HEK293T (cell line): Measurements from ENCODE around the gene FAM3A.

Experiments
- CTCF ChIA-PET: fragments of 350-600 bp; formaldehyde crosslinking; extraction: SDS; loops from one replicate; lab custom pipeline; 2021; ENCODE audit warnings: antibody characterized with exemption, inconsistent platforms; lab: Yijun Ruan, JAX
- POLR2A ChIA-PET: fragments of 350-600 bp; formaldehyde crosslinking; extraction: SDS; loops from one replicate; lab custom pipeline; 2020; ENCODE audit warnings: antibody characterized with exemption, inconsistent platforms; lab: Yijun Ruan, JAX
- DNase-seq: peaks from one replicate; pipeline ENCODE4 v3.0.0; 2012; ENCODE audit warnings: mixed read lengths; ENCODE audit errors: extremely low spot score
- ARNT ChIP-seq: fragments of 450-650 bp; IDR thresholded peaks from 2 replicates; pipeline ENCODE4 v1.6.1; 2017; ENCODE audit warnings: mild to moderate bottlenecking
- BHLHE40 ChIP-seq: fragments of 450-650 bp; IDR thresholded peaks from 2 replicates; pipeline ENCODE4 v1.6.1; 2016; ENCODE audit warnings: mild to moderate bottlenecking, moderate library complexity, borderline replicate concordance
- CTBP1 ChIP-seq: fragments of 450-650 bp; IDR thresholded peaks from 2 replicates; pipeline ENCODE4 v1.6.1; 2016; ENCODE audit warnings: borderline replicate concordance
- ELF4 ChIP-seq: fragments of 450-650 bp; IDR thresholded peaks from 2 replicates; pipeline ENCODE4 v1.6.1; 2017; ENCODE audit warnings: antibody characterized with exemption
- FOXA1 ChIP-seq: fragments of 450-650 bp; IDR thresholded peaks from 2 replicates; pipeline ENCODE4 v1.6.1; 2016; ENCODE audit warnings: mild to moderate bottlenecking
- FOXK2 ChIP-seq: fragments of 450-650 bp; IDR thresholded peaks from 2 replicates; pipeline ENCODE4 v1.6.1; 2016; ENCODE audit warnings: mild to moderate bottlenecking
- FOXM1 ChIP-seq: fragments of 450-650 bp; IDR thresholded peaks from 2 replicates; pipeline ENCODE4 v1.6.1; 2017; ENCODE audit warnings: mild to moderate bottlenecking, borderline replicate concordance
- HDGF ChIP-seq: fragments of 450-650 bp; IDR thresholded peaks from 2 replicates; pipeline ENCODE4 v1.6.1; 2017; ENCODE audit warnings: antibody characterized with exemption, borderline replicate concordance
- L3MBTL2 ChIP-seq: fragments of 450-650 bp; conservative IDR thresholded peaks from 2 replicates; pipeline ENCODE4 v1.6.1; 2016; ENCODE audit warnings: mild to moderate bottlenecking
- LEF1 ChIP-seq: fragments of 450-650 bp; IDR thresholded peaks from 2 replicates; pipeline ENCODE4 v1.6.1; 2017; ENCODE audit warnings: mild to moderate bottlenecking, borderline replicate concordance
- NFRKB ChIP-seq: fragments of 450-650 bp; IDR thresholded peaks from 2 replicates; pipeline ENCODE4 v1.6.1; 2016; ENCODE audit warnings: mild to moderate bottlenecking, moderate library complexity
- PKNOX1 ChIP-seq: fragments of 450-650 bp; IDR thresholded peaks from 2 replicates; pipeline ENCODE4 v1.6.1; 2016
- SP1 ChIP-seq: fragments of 450-650 bp; IDR thresholded peaks from 2 replicates; pipeline ENCODE4 v1.6.1; 2017
- SUZ12 ChIP-seq: fragments of 450-650 bp; IDR thresholded peaks from 2 replicates; pipeline ENCODE4 v1.6.1; 2016; ENCODE audit warnings: mild to moderate bottlenecking
- TARDBP ChIP-seq: fragments of 450-650 bp; IDR thresholded peaks from 2 replicates; pipeline ENCODE4 v1.6.1; 2016
- ZNF384 ChIP-seq: fragments of 450-650 bp; IDR thresholded peaks from 2 replicates; pipeline ENCODE4 v1.6.1; 2016

The FAM3A gene

GRCh38 chrX:154495472-154495922 lies 20.5 kb downstream of the FAM3A start:
- CTCF ChIA-PET, result no interaction called here
- no peak for DNase-seq
- TF ChIP-seq TARDBP (no peak), FOXK2 (no peak), SP1 (no peak), FOXM1 (no peak), ARNT (no peak), ELF4 (no peak), L3MBTL2 (no peak), CTBP1 (no peak), SUZ12 (no peak), NFRKB (no peak), ZNF384 (no peak), PKNOX1 (no peak), FOXA1 (no peak), LEF1 (no peak), HDGF (no peak), BHLHE40 (no peak)
- POLR2A ChIA-PET, result no interaction called here

- no peak for DNase-seq
- ChIA-PET POLR2A (no interaction called here), CTCF (no interaction called here)
- TF ChIP-seq ELF4, result no peak
- TF ChIP-seq ARNT, result no peak
- TF ChIP-seq SUZ12, result no peak
- no peak for TF ChIP-seq BHLHE40
- TF ChIP-seq SP1, result no peak
- no peak for TF ChIP-seq FOXA1
- no peak for TF ChIP-seq LEF1
- no peak for TF ChIP-seq FOXK2
Measured at GRCh38 chrX:154494715-154495114, 21.3 kb downstream of the FAM3A start.

- ChIA-PET POLR2A (interaction anchor here (0.7 to 4.2 kb wide), 20 partner anchors 9 to 112 kb away, joined by 3 to 21 read pairs (median 6); partner anchors contain the start of genes ATP6AP1, DNASE1L1, EMD and FAM3A), CTCF (interaction anchor here (0.6 to 1.2 kb wide), 2 partner anchors 117 to 159 kb away, joined by 3 to 5 read pairs; no protein-coding TSS in a partner anchor)
- TF ChIP-seq FOXM1 (peak; percentile 45; the same call in 1 of the 2 replicates), BHLHE40 (no peak), FOXA1 (no peak), ARNT (no peak; the same call in 1 of the 2 replicates), PKNOX1 (peak; percentile 82), NFRKB (no peak), ELF4 (no peak), LEF1 (peak; percentile 29; the same call in 1 of the 2 replicates)
- DNase-seq, result peak; percentile 96
Measured at GRCh38 chrX:154490414-154491083, 25.5 kb downstream of the FAM3A start, which contains the start of gene SLC10A3. Gene SLC10A3, minus strand, starts transcription at chrX:154490629. Its CDS starts 1,689 bp downstream, at chrX:154488940.

GRCh38 chrX:154490021-154490413 lies 26.0 kb downstream of the FAM3A start:
- CTCF ChIA-PET, result interaction anchor here (0.6 to 1.2 kb wide), 2 partner anchors 117 to 159 kb away, joined by 3 to 5 read pairs; no protein-coding TSS in a partner anchor
- TF ChIP-seq NFRKB (no peak), ARNT (no peak), TARDBP (no peak), LEF1 (no peak), FOXA1 (no peak)
- POLR2A ChIA-PET, result interaction anchor here (0.6 to 4.2 kb wide), 22 partner anchors 8 to 111 kb away, joined by 3 to 21 read pairs (median 6); partner anchors contain the start of genes ATP6AP1, DNASE1L1, EMD and FAM3A
- DNase-seq, result no peak

GRCh38 chrX:154489182-154489581 lies 26.9 kb downstream of the FAM3A start:
- TF ChIP-seq NFRKB (no peak), ZNF384 (no peak), FOXM1 (no peak), SP1 (no peak)
- ChIA-PET POLR2A (interaction anchor here (0.6 to 4.2 kb wide), 14 partner anchors 9 to 91 kb away, joined by 3 to 21 read pairs (median 8); partner anchors contain the start of genes ATP6AP1, FAM3A, LAGE3 and RPL10), CTCF (interaction anchor here (0.5 to 1.2 kb wide), 2 partner anchors 48 to 116 kb away, joined by 4 to 5 read pairs; no protein-coding TSS in a partner anchor)
- DNase-seq, result no peak

GRCh38 chrX:154488336-154489075 lies 27.5 kb downstream of the FAM3A start:
- ChIA-PET POLR2A (interaction anchor here (1.1 to 4.2 kb wide), 10 partner anchors 8 to 90 kb away, joined by 3 to 21 read pairs (median 5); partner anchors contain the start of genes FAM3A, LAGE3, RPL10 and TAFAZZIN), CTCF (interaction anchor here (0.5 kb wide), 1 partner anchor 48 kb away, joined by 4 read pairs; no protein-coding TSS in a partner anchor)
- DNase-seq, result no peak
- TF ChIP-seq TARDBP (no peak), BHLHE40 (no peak)
